Ascending aorta (tissue), 2 donors: ENCODE measurements around the gene CIRBP. TPM values are rescaled to one million over a fixed set of nuclear protein-coding genes. Genes with fewer than 3 reads are reported as not detected.

Source experiments
- DNase-seq, 2 donors: peaks; one replicate each; pipeline ENCODE4 v3.0.0-alpha.2; 2019; ENCODE audit warnings: low spot score in 2 of 2
- H3K27ac ChIP-seq, 2 donors: fragments of 200-600 bp; sonication (generic); one replicate each; pipeline ENCODE4 v1.5.1; 2016 to 2017; ENCODE audit warnings: mild to moderate bottlenecking in 1 of 2
- H3K27me3 ChIP-seq: fragments of 200-600 bp; sonication (generic); one replicate; pipeline ENCODE4 v1.5.1; 2017
- H3K36me3 ChIP-seq, 2 donors: fragments of 200-600 bp; sonication (generic); one replicate each; pipeline ENCODE4 v1.5.1; 2016
- H3K4me1 ChIP-seq, 2 donors: fragments of 200-600 bp; sonication (generic); one replicate each; pipeline ENCODE4 v1.5.1; 2016 to 2017; ENCODE audit warnings: mild to moderate bottlenecking in 1 of 2
- H3K4me3 ChIP-seq, 2 donors: fragments of 200-600 bp; sonication (generic); one replicate each; pipeline ENCODE4 v1.5.1; 2016 to 2017; ENCODE audit warnings: mild to moderate bottlenecking in 1 of 2
- H3K9me3 ChIP-seq, 2 donors: fragments of 200-600 bp; sonication (generic); one replicate each; pipeline ENCODE4 v1.5.1; 2016
- intact Hi-C: fragments of 100-400 bp; cut with DNase I; formaldehyde crosslinking; loops from one replicate; pipeline ENCODE4 v1.15.1; 2023
- total RNA-seq: library from RNA; depleted of rRNA; stranded (reverse); fragments of >200 nt; gene quantifications from one replicate; pipeline ENCODE4 v1.1.0, GENCODE V29; 2016
- TF ChIP-seq, protein P1 (sequence below), 3 experiments: fragments of 200-600 bp in 2 of 3; fragments of 450-650 bp in 1 of 3; sonication (generic) in 2 of 3; IDR thresholded peaks; one replicate each; pipeline ENCODE4 v1.5.1; 2016 to 2019; ENCODE audit warnings: antibody characterized with exemption in 3 of 3, mild to moderate bottlenecking in 1 of 3, moderate library complexity in 1 of 3

CIRBP gene
- total RNA-seq, 1 donor from 2014 or later = 442 TPM

DNA sequence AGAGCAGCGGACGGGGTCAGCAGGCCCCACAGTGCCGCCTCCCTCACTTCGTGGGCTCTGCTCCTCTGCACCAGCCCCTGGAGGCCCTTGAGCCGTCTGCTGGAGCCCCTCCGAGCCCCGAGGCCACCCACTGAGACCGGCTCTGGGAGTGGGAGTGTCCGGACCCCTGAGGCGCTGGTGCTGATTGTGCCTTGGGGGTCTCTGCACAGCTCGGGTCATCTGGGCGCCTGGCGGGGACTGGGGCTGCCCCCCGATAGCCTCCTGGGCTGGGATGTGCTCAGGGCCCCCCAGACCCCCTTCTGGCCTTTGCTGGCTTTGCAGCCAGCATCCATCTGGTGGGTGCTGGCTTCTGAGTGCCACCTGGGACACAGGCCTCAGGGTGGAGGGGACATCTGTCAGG, 46.7 kb upstream of the CIRBP start:
- H3K4me1 ChIP-seq = peaks cover 6 to 26% of the 10 kb centered on the region in 2 donors
- no peak overlapping the region for H3K27ac ChIP-seq
- intact Hi-C loops = no loop called here

DNA sequence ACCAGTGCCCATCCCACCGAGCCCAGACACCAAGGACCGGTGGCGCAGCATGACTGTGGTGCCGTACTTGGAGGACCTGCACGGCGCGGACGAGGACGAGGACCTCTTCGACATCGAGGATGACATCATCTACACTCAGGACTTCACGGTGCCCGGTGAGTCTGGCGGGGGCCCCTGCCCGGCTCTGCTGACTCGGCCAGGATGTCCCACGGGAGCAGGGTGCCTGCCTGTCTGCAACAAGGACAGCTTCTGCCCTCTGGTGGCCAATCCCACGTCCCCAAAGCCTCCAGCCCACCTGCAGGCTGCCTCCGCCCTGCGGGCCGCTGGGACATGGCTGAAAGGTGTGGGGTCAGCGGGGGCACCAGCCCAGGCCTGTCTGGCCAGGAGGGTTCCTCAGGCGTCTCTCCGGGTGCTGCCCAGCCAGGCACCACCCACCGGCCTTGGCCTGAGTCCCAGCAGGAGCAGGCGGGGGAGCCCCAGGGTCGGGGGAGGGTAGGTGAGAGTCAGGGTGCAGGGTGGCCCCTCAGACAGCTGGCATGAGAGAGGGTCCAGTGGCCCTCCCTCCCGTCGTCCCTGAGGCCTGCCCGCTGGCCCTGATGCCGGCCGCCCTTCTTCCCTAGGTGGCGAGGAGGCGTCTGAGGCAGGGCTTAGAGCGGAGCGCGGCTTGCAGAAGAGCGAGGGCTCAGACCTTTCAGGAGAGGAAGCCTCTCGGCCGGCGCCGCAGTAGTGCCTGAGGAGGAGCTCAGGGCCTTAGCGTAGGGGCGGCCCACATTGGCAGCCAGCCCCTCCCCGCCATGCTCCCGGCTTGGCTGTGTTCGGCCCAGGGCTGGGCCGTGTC, 45.9 kb upstream of the CIRBP start:
- Histone ChIP-seq H3K36me3 (peaks cover 68 to 77% of the 10 kb centered on the region in 2 donors), H3K4me3 (no peak overlapping the region), H3K4me1 (peaks cover 6 to 18% of the 10 kb centered on the region in 2 donors), H3K27ac (no peak overlapping the region), H3K9me3 (no peaks in the 10 kb centered on the region), H3K27me3 (no peaks in the 10 kb centered on the region)
- DNase-seq = no peak
- TF ChIP-seq, protein P1, sequence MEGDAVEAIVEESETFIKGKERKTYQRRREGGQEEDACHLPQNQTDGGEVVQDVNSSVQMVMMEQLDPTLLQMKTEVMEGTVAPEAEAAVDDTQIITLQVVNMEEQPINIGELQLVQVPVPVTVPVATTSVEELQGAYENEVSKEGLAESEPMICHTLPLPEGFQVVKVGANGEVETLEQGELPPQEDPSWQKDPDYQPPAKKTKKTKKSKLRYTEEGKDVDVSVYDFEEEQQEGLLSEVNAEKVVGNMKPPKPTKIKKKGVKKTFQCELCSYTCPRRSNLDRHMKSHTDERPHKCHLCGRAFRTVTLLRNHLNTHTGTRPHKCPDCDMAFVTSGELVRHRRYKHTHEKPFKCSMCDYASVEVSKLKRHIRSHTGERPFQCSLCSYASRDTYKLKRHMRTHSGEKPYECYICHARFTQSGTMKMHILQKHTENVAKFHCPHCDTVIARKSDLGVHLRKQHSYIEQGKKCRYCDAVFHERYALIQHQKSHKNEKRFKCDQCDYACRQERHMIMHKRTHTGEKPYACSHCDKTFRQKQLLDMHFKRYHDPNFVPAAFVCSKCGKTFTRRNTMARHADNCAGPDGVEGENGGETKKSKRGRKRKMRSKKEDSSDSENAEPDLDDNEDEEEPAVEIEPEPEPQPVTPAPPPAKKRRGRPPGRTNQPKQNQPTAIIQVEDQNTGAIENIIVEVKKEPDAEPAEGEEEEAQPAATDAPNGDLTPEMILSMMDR (IDR thresholded peaks at IDR 0.05) = peak in 2 of 3 experiments; percentile 27 to 32
- intact Hi-C loops = no loop called here

More for the DNA sequence above, 46.7 kb upstream of the CIRBP start:
- TF ChIP-seq, protein P1 (IDR thresholded peaks at IDR 0.05) = no peak
- no peaks in the 10 kb centered on the region for H3K27me3 ChIP-seq
- no peak overlapping the region for H3K4me3 ChIP-seq
- no peaks in the 10 kb centered on the region for H3K9me3 ChIP-seq
- DNase-seq = no peak
- H3K36me3 ChIP-seq = peaks cover 59 to 68% of the 10 kb centered on the region in 2 donors

DNA sequence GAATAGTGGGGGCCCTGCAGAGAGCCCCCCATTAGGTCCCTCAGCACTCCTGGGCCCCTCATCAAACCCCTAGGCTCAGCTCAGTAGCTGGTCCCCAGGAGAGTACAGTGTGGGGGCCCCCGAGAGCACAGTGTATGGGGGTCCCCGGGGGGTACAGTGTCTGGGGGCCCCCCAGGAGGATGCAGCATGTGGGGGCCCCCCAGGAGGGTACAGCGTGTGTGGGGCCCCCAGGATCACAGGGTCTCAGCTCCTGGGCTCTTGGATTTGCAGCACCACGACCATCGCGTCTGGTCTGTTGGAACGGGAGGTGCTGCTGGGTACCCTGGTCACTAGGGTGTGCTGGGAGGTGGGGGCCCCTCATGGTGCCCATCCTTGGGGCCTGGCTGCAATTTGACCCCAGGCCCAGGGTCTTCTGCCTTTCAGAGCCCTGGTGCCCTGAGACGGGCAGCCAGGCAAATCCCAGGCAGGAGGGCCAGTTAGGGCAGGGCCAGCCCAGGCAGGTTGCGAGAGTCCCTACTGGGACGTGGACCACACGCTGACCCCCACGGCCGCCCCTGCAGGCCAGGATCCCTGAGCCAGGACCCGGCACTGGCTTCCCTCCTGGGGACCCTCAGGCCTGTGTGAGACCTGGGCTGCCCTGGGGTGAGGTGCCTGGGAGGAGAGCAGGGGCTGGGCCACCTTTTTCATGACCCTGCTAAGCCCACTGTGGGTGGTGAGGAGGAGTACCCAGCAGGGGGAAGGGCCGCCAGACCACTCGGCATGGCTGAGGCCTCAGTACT, 44.9 kb upstream of the CIRBP start:
- DNase-seq = no peak
- peaks cover 68 to 77% of the 10 kb centered on the region in 2 donors for H3K36me3 ChIP-seq
- no peaks in the 10 kb centered on the region for H3K9me3 ChIP-seq
- no peak overlapping the region for H3K27ac ChIP-seq
- no peaks in the 10 kb centered on the region for H3K27me3 ChIP-seq
- TF ChIP-seq, protein P1 (IDR thresholded peaks at IDR 0.05) = no peak
- no peak overlapping the region for H3K4me3 ChIP-seq
- H3K4me1 ChIP-seq = peaks cover 6 to 15% of the 10 kb centered on the region in 2 donors
- intact Hi-C loops = no loop called here

DNA sequence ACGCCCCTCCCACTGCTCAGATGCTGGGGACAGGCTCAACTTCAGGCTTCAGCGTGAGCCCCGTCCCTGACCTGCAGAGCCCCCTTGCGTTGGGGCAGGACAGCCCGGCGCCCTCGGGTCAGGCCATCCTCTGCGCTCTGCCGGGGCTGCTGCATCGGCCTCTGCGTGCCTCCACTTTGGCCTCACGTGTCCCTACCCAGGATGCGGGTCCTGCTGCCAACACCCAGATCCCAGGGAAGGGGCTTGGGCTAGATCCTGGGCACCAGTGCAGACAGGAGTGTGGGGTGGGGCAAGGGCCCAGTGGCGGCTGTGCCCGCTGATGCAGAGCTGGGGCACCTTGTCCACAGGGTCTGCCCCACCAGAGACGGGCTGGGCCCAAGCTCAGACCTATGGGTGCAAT, 44.3 kb upstream of the CIRBP start:
- intact Hi-C loops = no loop called here
- no peak overlapping the region for H3K4me3 ChIP-seq
- DNase-seq = no peak
- H3K36me3 ChIP-seq = peaks cover 67 to 76% of the 10 kb centered on the region in 2 donors
- no peaks in the 10 kb centered on the region for H3K9me3 ChIP-seq
- H3K27me3 ChIP-seq = no peaks in the 10 kb centered on the region
- H3K27ac ChIP-seq = no peak overlapping the region
- TF ChIP-seq, protein P1 (IDR thresholded peaks at IDR 0.05) = no peak
- H3K4me1 ChIP-seq = peaks cover 6 to 15% of the 10 kb centered on the region in 2 donors

DNA sequence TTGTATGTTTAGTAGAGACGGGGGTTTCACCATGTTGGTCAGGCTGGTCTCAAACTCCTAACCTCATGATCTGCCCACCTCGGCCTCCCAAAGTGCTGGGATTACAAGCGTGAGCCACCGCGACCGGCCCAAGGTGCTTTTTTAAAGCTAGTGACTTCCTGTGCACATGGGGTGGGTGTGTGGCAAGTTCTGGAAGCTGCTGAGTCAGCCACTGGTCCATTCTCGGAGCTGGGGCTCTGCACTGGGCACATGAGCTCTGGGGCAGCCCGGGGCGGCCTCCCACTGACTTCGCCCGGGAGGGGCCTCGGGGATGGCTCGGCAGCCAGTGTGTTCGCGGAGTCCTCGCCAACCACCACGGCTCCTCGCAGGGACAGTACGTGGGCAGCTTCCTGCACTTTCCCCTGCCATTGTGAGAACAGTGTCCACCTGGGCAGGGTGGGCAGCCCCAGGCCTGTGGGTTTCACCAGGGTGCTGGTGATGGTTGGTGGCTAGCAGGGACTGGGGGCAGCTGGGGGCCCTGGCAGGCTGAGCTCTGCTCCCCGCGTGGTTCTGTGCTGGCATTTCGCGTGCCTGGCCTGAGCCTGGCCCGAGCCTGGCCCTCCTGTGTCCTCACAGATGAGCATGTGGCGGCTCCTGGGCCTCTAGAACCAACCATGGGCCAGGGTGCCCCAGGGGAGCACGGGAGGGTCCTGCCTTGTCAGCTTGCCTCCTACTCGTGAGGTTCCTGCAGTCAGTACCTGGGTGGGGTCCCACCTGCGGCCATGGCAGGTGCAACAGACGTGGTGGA, 43.5 kb upstream of the CIRBP start:
- peaks cover 6 to 13% of the 10 kb centered on the region in 2 donors for H3K4me1 ChIP-seq
- TF ChIP-seq, protein P1 (IDR thresholded peaks at IDR 0.05) = no peak
- no peak for DNase-seq
- no peaks in the 10 kb centered on the region for H3K9me3 ChIP-seq
- H3K36me3 ChIP-seq = peaks cover 59 to 68% of the 10 kb centered on the region in 2 donors
- no peaks in the 10 kb centered on the region for H3K27me3 ChIP-seq
- intact Hi-C loops = no loop called here
- H3K27ac ChIP-seq = no peak overlapping the region
- H3K4me3 ChIP-seq = no peak overlapping the region
